ENCODE data around the gene RSKR.
"Not testable (repeated sequence)": the region's sequence is repeated elsewhere in the genome, so short reads cannot be mapped to it uniquely, and the experiment has no call there.

DNA sequence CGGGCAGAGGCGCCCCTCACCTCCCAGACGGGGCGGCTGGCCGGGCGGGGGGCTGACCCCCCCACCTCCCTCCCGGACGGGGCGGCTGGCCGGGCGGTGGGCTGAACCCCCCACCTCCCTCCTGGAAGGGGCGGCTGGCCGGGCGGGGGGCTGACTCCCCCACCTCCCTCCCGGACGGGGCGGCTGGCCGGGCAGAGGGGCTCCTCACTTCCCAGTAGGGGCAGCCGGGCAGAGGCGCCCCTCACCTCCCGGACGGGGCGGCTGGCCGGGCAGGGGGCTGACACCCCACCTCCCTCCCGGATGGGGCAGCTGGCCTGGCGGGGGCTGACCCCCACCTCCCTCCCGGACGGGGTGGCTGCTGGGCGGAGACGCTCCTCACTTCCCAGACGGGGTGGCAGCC lies 10.0 kb downstream of the RSKR start:
- not testable (repeated sequence) for TF ChIP-seq EZH2 (IDR thresholded peaks at IDR 0.05; ENCODE audit: borderline replicate concordance, low read length)
- TF ChIP-seq, protein P1, sequence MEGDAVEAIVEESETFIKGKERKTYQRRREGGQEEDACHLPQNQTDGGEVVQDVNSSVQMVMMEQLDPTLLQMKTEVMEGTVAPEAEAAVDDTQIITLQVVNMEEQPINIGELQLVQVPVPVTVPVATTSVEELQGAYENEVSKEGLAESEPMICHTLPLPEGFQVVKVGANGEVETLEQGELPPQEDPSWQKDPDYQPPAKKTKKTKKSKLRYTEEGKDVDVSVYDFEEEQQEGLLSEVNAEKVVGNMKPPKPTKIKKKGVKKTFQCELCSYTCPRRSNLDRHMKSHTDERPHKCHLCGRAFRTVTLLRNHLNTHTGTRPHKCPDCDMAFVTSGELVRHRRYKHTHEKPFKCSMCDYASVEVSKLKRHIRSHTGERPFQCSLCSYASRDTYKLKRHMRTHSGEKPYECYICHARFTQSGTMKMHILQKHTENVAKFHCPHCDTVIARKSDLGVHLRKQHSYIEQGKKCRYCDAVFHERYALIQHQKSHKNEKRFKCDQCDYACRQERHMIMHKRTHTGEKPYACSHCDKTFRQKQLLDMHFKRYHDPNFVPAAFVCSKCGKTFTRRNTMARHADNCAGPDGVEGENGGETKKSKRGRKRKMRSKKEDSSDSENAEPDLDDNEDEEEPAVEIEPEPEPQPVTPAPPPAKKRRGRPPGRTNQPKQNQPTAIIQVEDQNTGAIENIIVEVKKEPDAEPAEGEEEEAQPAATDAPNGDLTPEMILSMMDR (conservative IDR thresholded peaks at IDR 0.05 in 1 of 2, IDR thresholded peaks at IDR 0.05 in 1 of 2; ENCODE audit: extremely low read depth in 1 of 2, insufficient read depth in 1 of 2, low read depth in 1 of 2, low read length in 2 of 2) = not testable (repeated sequence)

Data from mammary epithelial cell (primary cell).